ENCODE measurements around the gene ACAD9.

DNA sequence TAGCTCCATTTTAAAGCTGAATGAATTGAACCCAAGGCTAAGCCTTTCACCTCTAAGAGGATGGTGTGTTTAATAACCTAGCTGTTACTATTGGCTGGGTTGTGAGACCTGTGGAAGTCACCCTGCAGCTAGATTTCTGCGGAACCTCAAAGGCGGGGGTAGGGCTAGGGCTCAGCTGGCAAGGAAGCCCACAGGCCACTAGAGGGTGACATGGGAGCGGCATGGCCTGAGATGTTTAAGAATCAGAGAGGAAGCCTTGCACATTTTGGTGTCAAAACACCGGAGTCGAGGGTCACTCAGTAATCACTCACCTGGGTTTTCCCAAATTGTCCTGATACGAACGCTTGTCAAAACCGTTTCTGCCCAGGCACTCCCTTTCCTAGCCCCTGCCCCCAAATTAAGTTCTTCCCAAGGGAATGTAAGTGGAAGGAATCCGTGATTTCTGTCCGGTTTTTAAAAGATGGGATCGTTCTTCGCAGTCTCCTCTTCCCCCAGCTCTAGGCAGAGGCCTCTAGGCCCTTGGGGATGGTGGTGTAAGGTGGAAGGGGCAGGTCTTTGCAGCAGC lies 3.8 kb upstream of the ACAD9 start:
- TF ChIP-seq EZH2 (IDR thresholded peaks at IDR 0.05; ENCODE audit: insufficient read depth, poor library complexity, severe bottlenecking) (no peak), EZH2phosphoT487 (IDR thresholded peaks at IDR 0.05; ENCODE audit: insufficient read depth, low read depth) (no peak)
